NK-92 treated with Interleukin-12 subunit alpha and Interleukin-12 subunit beta, amount 100 ng/mL, for 24 hours (cell line): Measurements from ENCODE around the gene SART1.
"Not testable (repeated sequence)": the region's sequence is repeated elsewhere in the genome, so short reads cannot be mapped to it uniquely, and the experiment has no call there.

Source experiments
- DNase-seq: peaks from one replicate; lab custom pipeline; 2025; lab: John Stamatoyannopoulos, UW

SART1 gene

DNA sequence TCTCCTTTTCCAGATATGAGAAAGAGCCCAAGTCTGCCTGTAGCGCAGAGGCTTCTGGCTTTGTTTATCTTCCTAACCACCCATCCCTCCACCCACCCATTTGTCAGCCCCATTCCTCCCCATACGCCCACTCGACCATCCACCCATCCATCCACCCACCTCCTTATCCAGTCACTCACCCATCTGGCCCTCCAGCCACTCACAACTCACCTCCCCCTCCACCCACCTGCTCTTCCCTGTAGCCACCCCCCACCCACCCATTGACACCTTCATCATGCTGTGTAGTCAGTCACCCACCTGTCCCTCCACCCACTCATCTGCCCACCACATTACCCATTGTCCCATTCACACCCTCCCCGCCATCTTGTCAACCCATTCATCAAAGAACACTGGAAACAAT, 55.8 kb downstream of the SART1 start:
- no peak for DNase-seq

DNA sequence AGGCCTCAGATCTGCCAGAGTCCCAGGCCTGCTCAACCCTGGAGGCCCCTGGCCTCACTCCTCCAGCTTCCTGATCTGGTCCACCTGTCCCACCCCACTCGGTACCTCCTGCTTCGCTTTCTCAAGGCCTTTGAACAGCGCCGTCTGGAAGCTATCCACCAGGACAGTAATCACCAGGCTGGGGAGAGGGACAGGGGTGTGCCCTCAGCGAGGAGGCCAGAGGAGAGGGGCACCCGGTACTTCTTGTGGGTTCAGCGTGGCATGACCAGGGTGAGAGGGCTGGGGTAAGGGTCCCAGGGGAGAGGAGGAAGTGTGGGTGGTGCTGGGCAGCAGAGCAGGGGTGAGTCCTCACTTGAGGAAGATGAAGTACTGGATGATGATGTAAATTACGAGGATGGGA, 58.7 kb downstream of the SART1 start:
- DNase-seq: no peak

DNA sequence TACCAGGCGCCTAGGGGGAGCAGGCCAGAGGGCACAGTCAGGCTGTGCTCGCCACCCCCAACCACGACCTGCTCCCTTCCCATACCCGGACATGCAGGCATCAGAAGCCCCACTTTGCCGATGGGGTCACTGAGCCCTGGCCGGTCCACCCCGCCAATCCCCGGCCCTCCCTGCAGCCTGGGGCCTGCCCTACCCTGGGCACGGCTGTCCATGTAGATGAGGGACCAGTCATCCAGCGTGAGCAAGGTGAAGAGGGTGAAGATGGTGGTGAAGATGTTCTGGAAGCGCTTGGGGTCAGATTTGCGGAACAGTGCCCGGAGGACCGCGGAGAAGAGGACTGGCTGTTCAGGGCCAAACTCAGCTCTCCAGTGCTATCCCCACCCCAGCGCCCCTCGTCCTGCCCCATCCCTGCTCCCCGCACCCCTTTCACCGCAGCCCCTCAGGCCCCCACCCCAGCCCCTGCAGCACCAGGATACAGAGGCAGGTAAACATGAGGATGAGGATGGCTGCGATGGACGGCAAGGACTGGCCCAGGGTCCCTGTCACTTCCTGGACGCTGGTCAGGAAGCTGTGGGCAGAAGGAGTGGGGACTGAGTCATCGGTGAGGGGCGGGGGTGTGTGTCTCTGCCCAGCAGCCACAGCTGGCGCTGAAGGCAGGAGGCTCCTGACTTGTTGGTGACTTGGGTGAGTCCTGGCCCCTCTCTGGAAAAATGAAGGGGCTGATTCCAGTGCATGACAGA, 59.3 kb downstream of the SART1 start:
- DNase-seq: peak; percentile 61

DNA sequence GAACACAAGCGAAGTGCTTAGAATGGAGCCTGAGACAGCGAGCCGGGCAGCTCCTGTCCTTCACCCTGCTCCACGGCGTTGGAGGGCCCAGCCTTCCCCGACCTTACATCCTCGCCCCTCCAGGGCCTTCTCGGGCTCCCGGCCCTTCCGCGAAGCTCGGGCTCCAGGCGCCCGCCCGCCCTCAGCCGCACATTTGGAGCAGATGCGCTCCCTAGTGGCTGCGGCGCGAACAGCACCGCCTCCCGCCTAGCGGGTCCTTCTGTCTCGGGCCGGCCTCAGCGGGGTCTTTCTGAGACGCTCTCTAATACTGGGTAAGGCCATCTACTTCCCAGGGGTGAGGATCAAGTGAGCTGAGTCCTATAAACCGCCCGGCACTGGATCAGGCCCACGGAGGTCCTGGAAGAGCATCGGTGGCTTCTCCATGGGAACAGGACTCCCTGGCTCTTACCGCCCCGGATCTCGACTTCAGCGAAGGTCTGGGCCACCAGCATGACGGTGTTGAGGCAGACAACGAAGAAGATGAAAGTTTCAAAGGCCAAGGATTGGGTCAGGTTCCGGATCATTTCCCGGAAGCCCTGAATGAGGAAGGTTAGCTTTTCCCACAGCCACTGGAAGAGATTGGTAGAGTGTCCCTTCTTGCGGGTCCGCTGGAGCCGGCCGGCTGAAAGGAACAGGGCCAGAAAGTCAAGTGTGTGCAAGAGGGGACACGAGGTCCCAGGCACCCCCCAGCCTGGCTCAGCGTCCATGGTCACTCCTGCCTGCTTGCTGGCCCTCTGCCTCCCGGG, 61.1 kb downstream of the SART1 start:
- DNase-seq: peak; percentile 39

DNA sequence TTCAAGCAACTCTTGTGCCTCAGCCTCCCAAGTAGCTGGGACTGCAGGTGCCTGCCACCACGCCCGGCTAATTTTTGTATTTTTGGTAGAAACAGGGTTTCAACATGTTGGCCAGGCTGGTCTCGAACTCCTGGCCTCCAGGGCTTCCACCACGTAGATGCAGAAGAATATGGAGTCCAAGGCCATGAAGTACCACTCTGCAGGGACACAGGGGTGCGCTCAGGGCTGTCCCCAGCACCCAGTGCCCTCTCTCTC, 61.6 kb downstream of the SART1 start:
- not testable (repeated sequence) for DNase-seq

GRCh38 chr11:66026017-66026529, 64.5 kb downstream of the SART1 start, which contains the start of gene CATSPER1:
Gene CATSPER1, minus strand, starts transcription at chr11:66026479. Its CDS starts 100 bp downstream, at chr11:66026379.
- no peak for DNase-seq
